Ascending aorta (tissue), 2 donors: ENCODE measurements around the gene HDAC5. TPM values are rescaled to one million over a fixed set of nuclear protein-coding genes. Genes with fewer than 3 reads are reported as not detected.

Experiments used
- DNase-seq, 2 donors: peaks; one replicate each; pipeline ENCODE4 v3.0.0-alpha.2; 2019; ENCODE audit warnings: low spot score in 2 of 2
- H3K27ac ChIP-seq, 2 donors: fragments of 200-600 bp; sonication (generic); one replicate each; pipeline ENCODE4 v1.5.1; 2016 to 2017; ENCODE audit warnings: mild to moderate bottlenecking in 1 of 2
- H3K27me3 ChIP-seq: fragments of 200-600 bp; sonication (generic); one replicate; pipeline ENCODE4 v1.5.1; 2017
- H3K36me3 ChIP-seq, 2 donors: fragments of 200-600 bp; sonication (generic); one replicate each; pipeline ENCODE4 v1.5.1; 2016
- H3K4me1 ChIP-seq, 2 donors: fragments of 200-600 bp; sonication (generic); one replicate each; pipeline ENCODE4 v1.5.1; 2016 to 2017; ENCODE audit warnings: mild to moderate bottlenecking in 1 of 2
- H3K4me3 ChIP-seq, 2 donors: fragments of 200-600 bp; sonication (generic); one replicate each; pipeline ENCODE4 v1.5.1; 2016 to 2017; ENCODE audit warnings: mild to moderate bottlenecking in 1 of 2
- H3K9me3 ChIP-seq, 2 donors: fragments of 200-600 bp; sonication (generic); one replicate each; pipeline ENCODE4 v1.5.1; 2016
- CTCF ChIP-seq, 3 experiments: fragments of 200-600 bp in 2 of 3; fragments of 450-650 bp in 1 of 3; sonication (generic) in 2 of 3; IDR thresholded peaks; one replicate each; pipeline ENCODE4 v1.5.1; 2016 to 2019; ENCODE audit warnings: antibody characterized with exemption in 3 of 3, mild to moderate bottlenecking in 1 of 3, moderate library complexity in 1 of 3
- intact Hi-C: fragments of 100-400 bp; cut with DNase I; formaldehyde crosslinking; loops from one replicate; pipeline ENCODE4 v1.15.1; 2023
- total RNA-seq: library from RNA; depleted of rRNA; stranded (reverse); fragments of >200 nt; gene quantifications from one replicate; pipeline ENCODE4 v1.1.0, GENCODE V29; 2016

Gene HDAC5
- total RNA-seq, 1 donor from 2014 or later: 189 TPM

- Histone ChIP-seq H3K27ac (no peak overlapping the region), H3K36me3 (peaks cover 0 to 30% of the 10 kb centered on the region in 2 donors), H3K9me3 (no peaks in the 10 kb centered on the region), H3K27me3 (no peaks in the 10 kb centered on the region), H3K4me1 (peaks cover 0 to 12% of the 10 kb centered on the region in 2 donors), H3K4me3 (no peak overlapping the region)
- DNase-seq: no peak
- intact Hi-C loops: no loop called here
- no peak for TF ChIP-seq CTCF (IDR thresholded peaks at IDR 0.05)
These were observed 59.5 kb downstream of the HDAC5 start for GRCh38 chr17:44063704-44064639.

- TF ChIP-seq CTCF (IDR thresholded peaks at IDR 0.05): no peak
- no peaks in the 10 kb centered on the region for H3K27me3 ChIP-seq
- DNase-seq: no peak
- H3K4me1 ChIP-seq: peaks cover 0 to 12% of the 10 kb centered on the region in 2 donors
- intact Hi-C loops: no loop called here
- H3K36me3 ChIP-seq: peaks cover 7 to 37% of the 10 kb centered on the region in 2 donors
- no peaks in the 10 kb centered on the region for H3K9me3 ChIP-seq
- H3K4me3 ChIP-seq: no peak overlapping the region
- no peak overlapping the region for H3K27ac ChIP-seq
These were observed 60.6 kb downstream of the HDAC5 start for GRCh38 chr17:44062871-44063270.

GRCh38 chr17:44061446-44061845 is 62.0 kb downstream of the HDAC5 start:
- H3K4me3 ChIP-seq: no peak overlapping the region
- intact Hi-C loops: no loop called here
- H3K27me3 ChIP-seq: no peaks in the 10 kb centered on the region
- H3K4me1 ChIP-seq: peaks cover 0 to 5% of the 10 kb centered on the region in 2 donors
- no peak for TF ChIP-seq CTCF (IDR thresholded peaks at IDR 0.05)
- no peak overlapping the region for H3K27ac ChIP-seq
- H3K36me3 ChIP-seq: peaks cover 7 to 41% of the 10 kb centered on the region in 2 donors
- no peak for DNase-seq
- H3K9me3 ChIP-seq: no peaks in the 10 kb centered on the region

- no peak for DNase-seq
- H3K4me1 ChIP-seq: no peaks in the 10 kb centered on the region
- no peaks in the 10 kb centered on the region for H3K27me3 ChIP-seq
- H3K27ac ChIP-seq: no peak overlapping the region
- peaks cover 7 to 41% of the 10 kb centered on the region in 2 donors for H3K36me3 ChIP-seq
- H3K4me3 ChIP-seq: no peak overlapping the region
- H3K9me3 ChIP-seq: no peaks in the 10 kb centered on the region
- intact Hi-C loops: no loop called here
- TF ChIP-seq CTCF (IDR thresholded peaks at IDR 0.05): no peak
These were observed 64.1 kb downstream of the HDAC5 start for GRCh38 chr17:44059101-44059892.

- DNase-seq: no peak
- intact Hi-C loops: no loop called here
- Histone ChIP-seq H3K27me3 (no peaks in the 10 kb centered on the region), H3K9me3 (no peaks in the 10 kb centered on the region), H3K4me3 (no peak overlapping the region), H3K36me3 (peaks cover 43 to 45% of the 10 kb centered on the region in 2 donors), H3K27ac (no peak overlapping the region), H3K4me1 (no peaks in the 10 kb centered on the region)
- TF ChIP-seq CTCF (IDR thresholded peaks at IDR 0.05): no peak
These were observed 70.1 kb downstream of the HDAC5 start for GRCh38 chr17:44053125-44053872.
